PC-9 (cell line): ENCODE data around the gene LMOD1.

Experiments used
- CTCF ChIP-seq: fragments of 200-600 bp; sonication (generic); conservative IDR thresholded peaks from 2 replicates; pipeline ENCODE4 v1.6.1; 2017; ENCODE audit warnings: mixed run types, antibody characterized with exemption, mild to moderate bottlenecking, moderate library complexity
- EZH2 ChIP-seq: fragments of 200-600 bp; sonication (generic); IDR thresholded peaks from 2 replicates; pipeline ENCODE4 v1.8.0; 2017; ENCODE audit warnings: antibody characterized with exemption, low read depth

- no peak for TF ChIP-seq CTCF
- TF ChIP-seq EZH2: no peak
These were observed 94.4 kb downstream of the LMOD1 start for GRCh38 chr1:201851949-201852348.
